Panc1 (cell line): ENCODE data around the gene IKBKG.

Source experiments
- CTCF ChIP-seq: fragments of 450-650 bp; IDR thresholded peaks from 2 replicates; pipeline ENCODE4 v1.5.1; 2017; ENCODE audit warnings: mild to moderate bottlenecking
- POLR2AphosphoS5 ChIP-seq: IDR thresholded peaks from 2 replicates; pipeline ENCODE4 v1.6.1; 2012; ENCODE audit warnings: mild to moderate bottlenecking, low read depth, low read length, moderate library complexity
- REST ChIP-seq, 2 experiments: IDR thresholded peaks; 2 replicates each; pipeline ENCODE4 v1.6.1; 2011 to 2012; ENCODE audit warnings: low read depth in 2 of 2, control low read depth in 1 of 2, low read length in 1 of 2, mild to moderate bottlenecking in 1 of 2, moderate library complexity in 1 of 2; ENCODE audit not compliant: insufficient read depth in 1 of 2
- SIN3A ChIP-seq: IDR thresholded peaks from 2 replicates; pipeline ENCODE4 v1.6.1; 2012; ENCODE audit warnings: low read depth, mild to moderate bottlenecking, low read length, moderate library complexity, borderline replicate concordance; ENCODE audit not compliant: insufficient read depth
- TCF7L2 ChIP-seq: IDR thresholded peaks from 2 replicates; pipeline ENCODE4 v1.6.1; 2011; ENCODE audit warnings: mild to moderate bottlenecking, low read depth, low read length, inconsistent platforms

- peak; percentile 89 for TF ChIP-seq POLR2AphosphoS5
- TF ChIP-seq CTCF, result no peak
- TF ChIP-seq REST (IDR thresholded peaks at IDR 0.05; ENCODE audit: insufficient read depth in 1 of 2, low read depth in 2 of 2, low read length in 1 of 2), result no peak
- TF ChIP-seq SIN3A, result 0 out of 2 replicates have a peak, but pooled peaks have one; percentile 53
- peak; percentile 28; the same call in 1 of the 2 replicates for TF ChIP-seq TCF7L2
These were observed 5.3 kb upstream of the IKBKG start for GRCh38 chrX:154541896-154542722.
